Dermis microvascular lymphatic vessel endothelial cell (primary cell): Measurements from ENCODE around the gene HOXB1. TPM values are rescaled to one million over a fixed set of nuclear protein-coding genes. Genes with fewer than 3 reads are reported as not detected.

Source experiments
- DNase-seq, 2 donors: peaks; one replicate each; pipeline versions ENCODE4 v3.0.0 to v3.0.0-alpha.2; 2010; ENCODE audit warnings: low read depth in 2 of 2
- total RNA-seq: library from RNA; depleted of rRNA; stranded (reverse); fragments of >200 nt; gene quantifications from 2 replicates; pipeline ENCODE4 v1.2.1, GENCODE V29; 2014

The HOXB1 gene
- total RNA-seq, 1 donor from 2014 or later: not detected

GRCh38 chr17:48555258-48556228 lies 24.7 kb upstream of the HOXB1 start:
- peak in 1 of 2 donors; percentile 59 for DNase-seq

GRCh38 chr17:48554412-48555257 lies 23.8 kb upstream of the HOXB1 start:
- DNase-seq: no peak

- DNase-seq: no peak
Measured at GRCh38 chr17:48553826-48554225, 23.0 kb upstream of the HOXB1 start.

GRCh38 chr17:48553190-48553547 lies 22.4 kb upstream of the HOXB1 start:
- no peak for DNase-seq

GRCh38 chr17:48552466-48553189 lies 21.8 kb upstream of the HOXB1 start:
- no peak for DNase-seq

GRCh38 chr17:48551596-48552465 lies 21.0 kb upstream of the HOXB1 start:
- DNase-seq: no peak

- DNase-seq: no peak
Measured at GRCh38 chr17:48551214-48551555, 20.4 kb upstream of the HOXB1 start.

GRCh38 chr17:48550502-48551213 lies 19.8 kb upstream of the HOXB1 start:
- DNase-seq: no peak

GRCh38 chr17:48549914-48550501 lies 19.2 kb upstream of the HOXB1 start:
- DNase-seq: no peak

- DNase-seq: no peak
Measured at GRCh38 chr17:48549281-48549630, 18.4 kb upstream of the HOXB1 start.

GRCh38 chr17:48548523-48549280 lies 17.9 kb upstream of the HOXB1 start:
- DNase-seq: no peak

GRCh38 chr17:48547808-48548522 lies 17.2 kb upstream of the HOXB1 start:
- no peak for DNase-seq

GRCh38 chr17:48546924-48547807 lies 16.4 kb upstream of the HOXB1 start:
- no peak for DNase-seq

- no peak for DNase-seq
Measured at GRCh38 chr17:48546137-48546923, 15.5 kb upstream of the HOXB1 start.

- no peak for DNase-seq
Measured at GRCh38 chr17:48545539-48545938, 14.7 kb upstream of the HOXB1 start.

GRCh38 chr17:48545022-48545375 lies 14.2 kb upstream of the HOXB1 start, which contains the start of gene HOXB2:
Gene HOXB2, minus strand, starts transcription at chr17:48545109. Its CDS starts 198 bp downstream, at chr17:48544911.
- DNase-seq: peak in 1 of 2 donors; percentile 56
